GM10266 (cell line): ENCODE data around the gene RAB27B.
A peak's percentile ranks its signal among the peaks of the same experiment; 100 is the strongest.

Source experiments
- DNase-seq: peaks from one replicate; pipeline ENCODE4 v3.0.0; 2012; ENCODE audit errors: extremely low spot score
- CTCF ChIP-seq: IDR thresholded peaks from 2 replicates; pipeline ENCODE4 v1.5.1; 2012; ENCODE audit warnings: mild to moderate bottlenecking, low read depth; ENCODE audit not compliant: control insufficient read depth, insufficient read depth; ENCODE audit errors: missing control alignments

The RAB27B gene

GRCh38 chr18:54911551-54911950 lies 83.3 kb downstream of the RAB27B start:
- no peak for DNase-seq
- TF ChIP-seq CTCF, result no peak

GRCh38 chr18:54914816-54915215 lies 86.5 kb downstream of the RAB27B start:
- TF ChIP-seq CTCF, result no peak
- DNase-seq, result no peak

GRCh38 chr18:54916507-54916906 lies 88.2 kb downstream of the RAB27B start:
- no peak for DNase-seq
- peak; percentile 12 for TF ChIP-seq CTCF

- no peak for DNase-seq
- no peak for TF ChIP-seq CTCF
Measured at GRCh38 chr18:54918060-54918459, 89.8 kb downstream of the RAB27B start.

- TF ChIP-seq CTCF, result no peak
- no peak for DNase-seq
Measured at GRCh38 chr18:54919412-54919811, 91.1 kb downstream of the RAB27B start.

- no peak for TF ChIP-seq CTCF
- no peak for DNase-seq
Measured at GRCh38 chr18:54923339-54923956, 95.2 kb downstream of the RAB27B start.

- no peak for TF ChIP-seq CTCF
- DNase-seq, result no peak
Measured at GRCh38 chr18:54924948-54925347, 96.7 kb downstream of the RAB27B start.
